Measurements from ENCODE around the gene DTYMK. TPM values are rescaled to one million over a fixed set of nuclear protein-coding genes. Genes with fewer than 3 reads are reported as not detected.

DTYMK gene
- total and polyA plus RNA-seq, 10 of the 15 experiments (the other 5 are each of a cell fraction or from before 2014, with no cell fraction given) = 7.0 to 220 (median 59.3) TPM

DNA sequence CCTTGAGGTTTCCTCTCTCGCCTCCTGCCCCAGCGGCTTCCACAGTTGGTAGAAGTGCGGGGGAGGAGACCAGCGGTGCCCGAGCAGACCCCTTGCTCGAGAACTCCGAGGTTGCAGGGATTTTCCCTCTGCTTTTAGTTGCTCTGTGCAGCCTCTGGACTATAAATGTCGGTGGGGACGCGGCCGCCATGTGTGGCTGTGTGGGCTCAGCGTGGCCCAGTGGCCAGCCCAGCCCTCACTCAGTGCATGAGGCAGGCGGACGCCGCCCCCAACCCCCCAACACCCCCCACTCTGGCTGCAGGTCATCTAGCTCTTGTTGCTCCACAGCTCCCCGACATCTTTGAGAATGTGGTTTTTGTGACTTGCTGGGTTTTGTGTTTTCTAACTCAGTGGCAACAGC is 32.5 kb upstream of the DTYMK start:
- intact Hi-C loops (cut with micrococcal nuclease; ENCODE audit: unreplicated experiment) = no loop called here
- ChIA-PET RAD21 (ENCODE audit: unreplicated experiment) (no interaction called here), CTCF (no interaction called here), POLR2A (no interaction called here), SMC1A (ENCODE audit: uncharacterized antibody, unreplicated experiment) (no interaction called here)
- peaks cover 19% of the 10 kb centered on the region; the same call in 2 of the 3 replicates for H3K9me3 ChIP-seq (replicated peaks; ENCODE audit: control insufficient read depth, insufficient read depth, low read length)
- in situ Hi-C loops (cut with MboI) = no loop called here
- BruUV-seq (replicated peaks) = no TSS peak
- H3K9ac ChIP-seq (ENCODE audit: control insufficient read depth, insufficient read depth, low read length) = no peak overlapping the region
- no peaks in the 10 kb centered on the region for H4K20me1 ChIP-seq (ENCODE audit: control insufficient read depth, insufficient read depth)
- no peak overlapping the region for H2AFZ ChIP-seq (ENCODE audit: control insufficient read depth, low read depth, low read length)
- H3K4me3 ChIP-seq = no peak overlapping the region
- H3K27ac ChIP-seq (ENCODE audit: control insufficient read depth, insufficient read depth) = no peak overlapping the region
- peaks cover 14 to 25% of the 10 kb centered on the region in 2 experiments; a peak in 3 of 4 replicates for H3K36me3 ChIP-seq (ENCODE audit: control insufficient read depth in 2 of 2, insufficient read depth in 2 of 2, low read length in 1 of 2)
- no peaks in the 10 kb centered on the region for H3K4me1 ChIP-seq (ENCODE audit: control insufficient read depth, insufficient read depth, low read length)
- ATAC-seq (no peak), DNase-seq (ENCODE audit: low read depth, low spot score) (no peak), FAIRE-seq (no peak)
- H3K4me2 ChIP-seq (ENCODE audit: control insufficient read depth, insufficient read depth) = no peak overlapping the region
- TF ChIP-seq RBBP5 (conservative IDR thresholded peaks at IDR 0.05) = no peak
- TF ChIP-seq SMAD5 (IDR thresholded peaks at IDR 0.05; ENCODE audit: low read depth) = no peak
- no peak for TF ChIP-seq USF2 (IDR thresholded peaks at IDR 0.05; ENCODE audit: borderline replicate concordance, low read depth, low read length)
- TF ChIP-seq, protein P1, sequence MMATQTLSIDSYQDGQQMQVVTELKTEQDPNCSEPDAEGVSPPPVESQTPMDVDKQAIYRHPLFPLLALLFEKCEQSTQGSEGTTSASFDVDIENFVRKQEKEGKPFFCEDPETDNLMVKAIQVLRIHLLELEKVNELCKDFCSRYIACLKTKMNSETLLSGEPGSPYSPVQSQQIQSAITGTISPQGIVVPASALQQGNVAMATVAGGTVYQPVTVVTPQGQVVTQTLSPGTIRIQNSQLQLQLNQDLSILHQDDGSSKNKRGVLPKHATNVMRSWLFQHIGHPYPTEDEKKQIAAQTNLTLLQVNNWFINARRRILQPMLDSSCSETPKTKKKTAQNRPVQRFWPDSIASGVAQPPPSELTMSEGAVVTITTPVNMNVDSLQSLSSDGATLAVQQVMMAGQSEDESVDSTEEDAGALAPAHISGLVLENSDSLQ (IDR thresholded peaks at IDR 0.05) = no peak
- TF ChIP-seq FOS (IDR thresholded peaks at IDR 0.05; ENCODE audit: borderline replicate concordance, extremely low read depth, insufficient read length) = no peak
- no peak for TF ChIP-seq MXI1 (IDR thresholded peaks at IDR 0.05; ENCODE audit: low read depth, low read length)
- no peak for TF ChIP-seq SUPT20H (IDR thresholded peaks at IDR 0.05; ENCODE audit: borderline replicate concordance, control insufficient read depth, low read depth, low read length)
- no peak for TF ChIP-seq ZNF384 (IDR thresholded peaks at IDR 0.05; ENCODE audit: borderline replicate concordance, low read depth, low read length)
- TF ChIP-seq SREBF2 (IDR thresholded peaks at IDR 0.05; ENCODE audit: low read length) = no peak
- no peak for TF ChIP-seq TBL1XR1 (IDR thresholded peaks at IDR 0.05; ENCODE audit: low read depth, low read length)
- no peak for TF ChIP-seq STAT1 (conservative IDR thresholded peaks at IDR 0.05)
- TF ChIP-seq MTA2 (IDR thresholded peaks at IDR 0.05; ENCODE audit: low read depth) = no peak
- H3K79me2 ChIP-seq (ENCODE audit: control insufficient read depth, insufficient read depth, low read length) = no peaks in the 10 kb centered on the region
- H3K27me3 ChIP-seq (replicated peaks in 1 of 2; ENCODE audit: control insufficient read depth in 2 of 2, insufficient read depth in 2 of 2, low read length in 1 of 2) = no peaks in the 10 kb centered on the region
- 91% methylated on average over 16 of the region's 16 CpGs for WGBS (ENCODE audit: insufficient coverage, insufficient replicate concordance, low lambda C conversion rate, missing lambda C conversion rate)

Data from GM12878 (cell line).